ENCODE data around the gene ARHGAP21.

The ARHGAP21 gene

DNA sequence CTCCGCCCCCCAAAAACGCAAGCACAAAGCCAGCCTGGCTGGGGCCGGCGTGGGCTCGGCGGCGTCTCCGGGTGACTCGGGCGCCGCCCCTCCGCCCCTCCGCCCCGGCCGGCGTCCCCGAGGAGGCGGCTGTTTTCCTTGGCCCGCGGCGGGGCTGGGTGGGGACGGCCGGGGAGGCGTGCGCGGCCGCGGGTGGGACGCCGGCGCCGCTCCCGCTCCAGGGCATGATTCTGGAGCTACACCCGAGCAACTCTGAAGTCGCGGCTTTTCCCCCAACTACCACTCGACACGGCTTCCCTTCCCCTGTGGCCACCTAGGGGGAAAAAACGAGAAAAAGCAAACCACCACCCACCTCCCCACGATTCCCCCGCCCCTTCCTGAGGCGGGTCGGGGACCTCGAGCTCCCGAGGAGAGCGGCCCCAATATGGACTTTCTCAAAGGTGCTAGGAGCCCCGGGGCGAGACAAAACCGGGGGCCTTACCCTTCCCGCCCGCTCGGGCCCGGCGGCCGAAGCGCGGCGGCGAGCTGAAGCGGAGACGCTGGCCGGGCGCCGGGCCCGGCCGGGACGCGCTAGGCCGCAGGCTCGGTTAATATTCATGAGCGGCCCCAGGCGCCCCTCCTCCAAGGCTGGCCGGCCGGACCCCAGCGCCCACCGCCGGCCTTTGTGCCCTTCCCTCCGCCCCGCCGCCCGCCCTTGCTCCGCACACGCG is 856 bp downstream of the ARHGAP21 start:
- peak; percentile 73 for DNase-seq (ENCODE audit: low read depth)

DNA sequence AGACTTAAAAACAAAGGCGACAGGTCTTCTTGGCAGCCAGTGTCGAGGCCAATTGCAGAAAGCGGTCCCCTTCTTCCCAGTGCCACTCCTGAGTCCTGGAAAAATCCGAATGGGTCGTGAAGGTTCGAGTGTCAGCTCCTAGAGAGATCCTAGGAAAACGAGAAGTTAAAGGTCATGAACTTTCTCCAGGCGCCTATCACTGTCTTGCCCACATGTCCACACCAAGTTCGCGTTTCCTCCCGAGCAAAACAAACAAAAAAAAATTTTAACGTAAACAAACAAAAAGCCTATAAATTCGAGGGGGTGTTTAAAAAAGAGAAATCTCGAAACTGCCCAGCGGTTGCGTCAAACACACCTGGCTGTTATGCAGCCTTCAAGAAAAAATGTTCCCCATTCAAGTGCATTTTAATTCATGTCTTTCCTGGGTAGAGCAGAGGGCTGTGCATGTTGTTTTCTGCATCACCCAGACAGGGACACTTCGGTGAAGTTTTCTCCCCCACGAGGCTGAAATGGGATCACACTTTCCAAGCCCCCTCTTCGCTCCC is 1.5 kb downstream of the ARHGAP21 start:
- no peak for DNase-seq (ENCODE audit: low read depth)

DNA sequence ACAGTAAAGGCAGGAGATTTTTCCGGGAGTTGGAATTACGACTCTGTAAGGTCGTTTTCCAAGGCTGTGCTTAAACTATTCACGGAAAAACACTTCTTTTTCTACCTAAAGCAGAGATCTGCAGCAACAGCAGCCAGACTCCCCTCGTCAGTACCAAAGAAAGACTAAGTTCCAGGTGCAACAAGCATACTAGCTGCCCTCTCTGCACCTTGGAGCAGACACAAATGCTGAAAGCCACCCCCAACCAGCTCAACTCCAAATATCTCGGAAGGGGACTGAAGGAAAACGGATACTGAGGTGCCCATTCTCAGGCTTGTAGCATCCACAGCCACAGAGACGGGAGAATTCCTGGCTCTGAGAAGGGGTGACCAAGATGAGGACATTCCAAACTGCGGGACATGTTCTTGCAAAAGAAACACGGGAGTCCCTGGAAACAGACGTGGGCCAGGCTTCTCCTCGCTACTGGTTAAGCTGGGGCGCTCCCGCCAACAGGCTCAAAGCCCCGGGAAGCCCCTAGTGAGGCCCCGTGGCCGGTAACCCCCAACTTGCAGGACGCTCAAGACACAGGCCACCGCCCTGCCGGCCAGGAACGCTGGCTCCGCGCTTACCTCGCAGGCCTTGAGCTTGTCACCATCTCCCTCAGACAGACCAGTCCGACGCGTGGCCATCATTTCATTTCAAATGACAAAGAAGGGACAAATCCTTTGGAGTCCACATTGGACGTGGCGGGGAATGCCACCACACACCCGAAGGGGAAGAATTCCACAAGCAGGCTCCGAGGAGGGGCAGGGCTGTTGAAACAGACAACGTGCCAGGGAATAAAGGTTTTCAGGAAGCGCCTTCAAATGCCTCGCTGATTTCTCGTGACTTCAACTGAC is 2.2 kb downstream of the ARHGAP21 start:
- DNase-seq (ENCODE audit: low read depth) = peak; percentile 56

DNA sequence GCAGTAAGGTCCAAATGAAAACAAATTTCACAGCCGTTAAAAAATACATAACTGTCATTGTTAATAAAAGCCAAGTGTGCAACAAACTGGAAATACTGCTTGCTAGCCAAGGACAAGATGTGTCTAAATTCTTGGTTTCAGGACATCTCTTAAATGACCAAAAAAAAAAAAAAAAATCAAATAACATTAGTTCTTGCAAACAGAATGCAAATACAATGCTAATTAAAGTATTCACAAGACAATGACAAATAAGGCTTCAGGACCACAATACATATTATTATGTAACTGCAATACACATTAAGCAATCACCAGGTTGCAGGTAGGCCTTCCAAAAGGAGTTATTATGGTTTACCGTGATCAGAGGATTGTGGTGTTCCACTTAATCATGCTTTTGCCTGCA is 3.6 kb downstream of the ARHGAP21 start:
- no peak for DNase-seq (ENCODE audit: low read depth)

DNA sequence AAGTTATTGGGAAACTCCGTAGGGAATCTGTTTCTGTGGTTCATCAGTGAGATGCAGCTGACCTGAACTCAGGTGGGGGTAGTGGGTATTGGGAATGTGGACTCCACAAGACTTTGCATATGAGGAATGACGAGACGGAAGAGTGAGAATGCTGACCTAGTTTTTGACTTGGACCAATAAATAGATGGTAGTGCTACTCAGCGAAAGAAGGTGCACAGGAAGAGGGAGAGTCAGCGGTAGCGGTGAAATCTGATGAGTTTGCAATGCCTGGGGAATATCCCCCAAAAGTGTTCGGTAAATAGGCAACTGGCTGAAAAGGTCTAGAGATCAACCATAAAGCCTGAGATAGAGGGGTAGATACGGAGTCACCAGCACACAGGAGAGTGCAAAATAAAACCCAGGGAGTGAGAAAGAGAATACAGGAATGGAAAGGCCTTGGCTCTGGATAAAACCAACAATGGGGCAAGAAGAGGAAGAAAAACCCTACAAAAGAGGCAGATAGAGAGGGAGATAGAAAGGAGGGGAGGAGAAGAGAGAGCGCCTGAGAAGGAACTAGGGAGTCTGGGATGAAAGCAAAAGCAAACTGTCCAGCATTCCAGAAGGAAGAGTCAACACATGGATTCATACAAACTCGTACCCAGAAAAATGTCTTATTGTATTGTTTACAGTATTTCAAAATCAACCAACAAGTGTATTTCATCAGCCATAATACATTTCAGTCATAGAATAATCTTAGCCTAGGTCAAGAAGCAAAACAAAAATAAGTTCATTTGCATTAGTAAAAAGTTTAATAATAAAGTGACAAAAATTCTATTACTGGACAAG is 5.4 kb downstream of the ARHGAP21 start:
- DNase-seq (ENCODE audit: low read depth) = peak; percentile 93

DNA sequence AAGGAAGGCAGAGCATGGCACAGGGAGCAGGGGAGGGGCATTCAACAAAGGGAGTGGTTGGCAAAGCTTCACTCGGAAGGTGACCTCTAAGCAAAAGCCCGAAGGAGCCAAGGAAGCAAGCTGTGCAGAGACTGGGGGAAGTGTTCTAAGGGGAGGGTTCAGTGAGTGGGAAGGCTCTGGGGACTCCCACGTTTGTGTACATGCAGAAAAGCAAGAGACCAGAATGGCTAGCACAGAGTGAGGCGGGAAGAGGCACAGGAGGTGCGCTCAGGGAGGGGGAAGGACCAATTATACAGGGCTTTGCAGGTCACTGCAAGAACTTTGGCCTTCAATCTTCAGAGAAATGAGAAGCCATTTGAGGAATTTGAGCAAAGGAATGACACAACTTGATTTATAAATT is 7.4 kb downstream of the ARHGAP21 start:
- no peak for DNase-seq (ENCODE audit: low read depth)

DNA sequence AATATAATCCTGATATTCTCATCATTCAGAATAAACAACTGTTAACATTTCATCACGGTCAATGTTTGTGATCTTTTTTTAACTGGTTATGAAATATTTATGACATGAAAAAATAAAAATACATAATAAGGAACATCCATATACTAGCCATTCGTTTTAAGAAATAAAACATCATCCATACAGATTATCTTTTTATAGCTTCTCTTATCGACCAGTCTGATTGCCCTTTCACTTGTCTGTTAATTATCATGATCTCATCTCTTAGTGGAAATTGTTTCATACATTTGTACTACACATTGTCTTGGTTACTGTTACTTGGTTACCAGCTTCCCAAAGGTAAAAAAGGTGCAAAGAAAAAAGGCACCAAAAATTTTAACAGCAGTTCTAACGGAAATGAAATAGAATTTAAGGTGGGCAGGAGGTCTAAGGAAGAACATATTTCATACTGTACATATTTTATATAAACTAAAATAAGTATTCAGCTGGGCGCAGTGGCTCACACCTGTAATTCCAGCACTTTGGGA is 8.4 kb downstream of the ARHGAP21 start:
- no peak for DNase-seq (ENCODE audit: low read depth)

DNA sequence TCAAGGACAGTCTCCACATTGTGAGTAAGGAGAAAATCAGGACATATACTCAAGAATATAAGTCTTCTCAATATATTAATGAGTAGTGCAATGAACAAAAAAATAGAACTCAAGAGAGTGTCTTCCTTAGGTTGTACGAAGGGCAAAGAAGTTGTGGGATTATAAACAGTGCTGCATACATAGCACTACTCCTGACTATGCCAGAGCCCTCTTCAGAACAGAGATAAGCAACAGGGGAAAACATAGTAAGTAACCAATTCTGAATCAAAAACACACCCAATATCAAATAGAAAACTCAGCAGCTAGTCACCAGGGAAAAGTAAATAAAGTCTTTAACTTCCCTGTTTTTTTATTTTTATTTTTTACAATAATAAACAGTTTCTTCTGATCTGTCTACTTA is 10.6 kb downstream of the ARHGAP21 start:
- DNase-seq (ENCODE audit: low read depth) = no peak

DNA sequence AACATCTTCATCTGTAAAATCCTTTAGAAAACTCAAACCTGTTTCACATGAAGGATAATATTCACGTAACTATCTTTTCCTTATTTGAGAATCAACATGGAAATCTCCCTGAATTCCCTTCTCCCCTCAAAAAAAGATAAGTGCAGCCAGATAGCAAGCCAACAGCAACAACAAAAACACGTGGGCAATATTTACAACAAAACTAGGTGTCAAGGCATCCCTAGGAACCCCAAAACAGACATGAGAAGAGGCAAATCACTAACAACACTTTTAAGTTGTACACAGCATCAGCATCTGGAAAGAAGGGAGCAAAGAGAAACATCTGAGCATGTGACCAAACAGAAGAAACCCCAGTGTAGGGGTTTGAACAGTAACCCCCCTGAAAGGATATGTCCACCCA is 12.2 kb downstream of the ARHGAP21 start:
- DNase-seq (ENCODE audit: low read depth) = no peak

DNA sequence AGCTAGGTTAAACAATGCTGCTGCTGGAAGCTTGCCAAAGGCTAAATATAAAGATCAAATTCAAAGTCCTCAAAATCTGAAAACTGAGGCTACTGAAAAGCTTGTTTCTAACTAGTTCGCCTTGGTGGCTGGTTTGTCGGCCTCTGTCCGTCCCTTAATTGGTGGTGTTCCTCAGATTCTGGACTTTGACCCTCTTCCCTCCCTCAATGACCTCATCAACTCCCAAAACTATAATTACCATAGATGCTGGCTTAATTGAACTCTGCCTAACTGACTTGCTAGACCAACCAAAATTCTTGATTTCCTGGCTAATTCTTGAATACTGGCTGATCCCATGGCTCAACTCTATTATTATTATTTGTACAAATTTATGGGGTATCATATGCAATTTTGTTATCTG is 15.6 kb downstream of the ARHGAP21 start:
- DNase-seq (ENCODE audit: low read depth) = no peak

DNA sequence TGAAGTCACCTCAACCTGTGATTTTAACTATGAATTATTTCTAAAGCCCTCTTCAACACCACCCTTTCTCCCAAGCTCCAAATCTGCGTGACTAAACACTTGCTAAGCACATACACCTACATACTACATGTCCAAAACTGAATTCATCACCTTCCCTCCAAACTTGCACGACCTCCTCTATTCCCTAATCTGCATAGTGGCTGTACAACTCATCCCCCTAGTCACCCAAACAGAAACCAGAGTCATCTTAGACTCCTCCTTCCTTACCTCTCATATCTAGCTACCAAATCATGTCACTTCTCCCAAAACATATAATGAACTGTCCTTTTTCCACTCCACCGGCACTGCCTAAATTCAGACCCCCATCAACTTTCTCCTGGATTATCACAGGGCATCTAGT is 16.2 kb downstream of the ARHGAP21 start:
- peak; percentile 28 for DNase-seq (ENCODE audit: low read depth)

DNA sequence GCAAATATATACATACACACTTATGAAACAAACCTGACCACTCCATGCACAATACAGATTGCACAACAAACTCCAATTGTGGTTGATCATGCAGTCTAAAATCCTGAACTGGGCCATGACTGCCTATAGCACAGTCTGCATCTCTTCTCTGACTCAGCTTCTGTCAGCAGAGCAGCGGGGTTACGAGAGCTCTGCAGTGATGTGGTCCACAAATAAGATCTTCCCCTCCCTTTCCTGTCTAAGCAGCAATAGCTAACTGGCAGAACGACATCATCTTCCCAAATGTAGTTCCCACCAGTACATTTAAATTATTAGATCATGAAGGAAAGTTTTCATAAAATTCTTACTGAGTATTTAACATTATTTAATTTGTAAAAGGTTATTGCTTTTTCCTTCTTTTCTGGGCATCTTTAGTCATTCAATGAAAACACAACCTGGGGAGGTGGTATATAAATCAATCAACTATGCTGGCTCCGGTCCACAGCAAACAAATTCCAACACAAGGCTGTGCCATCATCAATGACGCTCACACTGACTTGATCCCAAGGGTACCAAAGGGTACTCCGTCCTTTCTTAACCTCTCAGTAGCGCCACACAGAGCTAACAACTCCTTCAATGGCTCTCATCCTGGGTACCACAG is 17.1 kb downstream of the ARHGAP21 start:
- DNase-seq (ENCODE audit: low read depth) = peak; percentile 95

DNA sequence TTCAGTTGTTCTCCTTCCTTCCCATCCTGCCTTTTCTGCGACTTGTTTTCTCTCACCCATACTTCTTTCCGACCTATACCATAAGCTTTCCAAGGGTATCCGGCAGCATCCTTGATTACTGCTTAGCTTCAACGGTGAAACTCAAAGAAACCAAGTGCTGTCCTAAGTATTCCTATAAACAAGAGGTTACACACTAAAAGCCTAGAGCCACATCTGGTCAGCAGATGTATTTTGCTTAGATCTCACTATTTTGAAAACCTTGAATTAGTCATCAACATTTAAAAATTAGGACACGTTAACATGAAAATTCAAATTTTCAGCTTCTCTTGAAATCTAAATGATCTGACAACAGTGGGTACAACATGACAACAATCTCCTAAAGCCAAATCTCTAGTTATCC is 20.0 kb downstream of the ARHGAP21 start:
- peak; percentile 78 for DNase-seq (ENCODE audit: low read depth)

DNA sequence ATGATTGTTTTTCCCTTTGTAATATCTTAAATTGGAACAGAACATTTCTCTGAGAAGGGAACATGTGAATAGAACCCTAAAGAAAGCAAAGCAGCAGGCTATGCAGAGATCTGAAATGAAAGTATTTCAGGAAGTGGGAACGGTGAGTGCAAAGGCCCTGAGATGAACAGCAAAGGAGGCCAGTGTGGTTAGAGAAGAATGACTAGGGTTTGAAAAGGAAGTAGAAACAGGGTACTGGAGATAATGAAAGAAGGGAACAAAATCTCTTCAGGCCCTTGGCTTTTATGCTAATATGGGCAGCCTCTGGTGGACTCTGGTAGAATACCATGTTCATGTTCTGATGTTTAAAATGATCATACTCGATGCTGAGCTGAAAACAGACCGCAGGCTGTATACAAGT is 22.2 kb downstream of the ARHGAP21 start:
- DNase-seq (ENCODE audit: low read depth) = peak; percentile 14

DNA sequence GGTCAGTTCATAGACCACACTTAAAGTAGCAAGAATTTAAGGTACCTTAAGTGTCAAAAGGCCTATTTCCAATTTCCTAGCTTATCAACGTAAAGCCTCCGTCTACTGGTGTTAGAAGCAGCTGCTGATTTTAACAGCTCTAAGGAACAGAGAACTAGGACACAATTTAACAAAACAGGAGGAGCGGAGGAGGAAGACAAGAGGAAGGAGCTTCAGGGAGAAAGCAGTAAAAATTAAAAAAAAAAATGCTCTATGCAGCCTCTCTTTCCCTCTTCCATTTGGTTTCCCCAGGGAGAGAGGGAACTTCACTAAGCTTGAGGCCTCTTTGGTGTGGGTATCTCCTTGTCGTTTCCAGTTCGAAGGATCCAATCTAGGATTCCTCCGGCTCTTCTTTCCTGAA is 22.7 kb downstream of the ARHGAP21 start:
- DNase-seq (ENCODE audit: low read depth) = no peak

DNA sequence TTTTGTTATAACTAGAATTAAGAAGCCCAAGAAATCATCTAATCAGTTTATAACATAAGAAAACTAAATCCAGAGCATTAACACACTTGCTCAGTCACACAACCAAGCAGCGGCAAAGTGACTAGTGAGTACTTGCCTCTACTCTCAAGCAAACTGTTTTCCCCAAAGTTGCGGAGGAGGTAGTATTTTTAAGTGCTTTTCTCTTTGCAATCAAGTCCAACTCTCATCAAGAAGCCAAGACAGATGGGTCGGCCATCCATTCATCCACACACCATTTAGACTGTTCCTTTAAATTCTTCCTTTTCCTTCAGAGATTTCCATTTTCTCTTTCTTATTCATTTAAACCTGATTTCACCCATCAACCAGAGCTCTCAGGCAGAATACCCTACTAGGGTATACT is 25.4 kb downstream of the ARHGAP21 start:
- no peak for DNase-seq (ENCODE audit: low read depth)

DNA sequence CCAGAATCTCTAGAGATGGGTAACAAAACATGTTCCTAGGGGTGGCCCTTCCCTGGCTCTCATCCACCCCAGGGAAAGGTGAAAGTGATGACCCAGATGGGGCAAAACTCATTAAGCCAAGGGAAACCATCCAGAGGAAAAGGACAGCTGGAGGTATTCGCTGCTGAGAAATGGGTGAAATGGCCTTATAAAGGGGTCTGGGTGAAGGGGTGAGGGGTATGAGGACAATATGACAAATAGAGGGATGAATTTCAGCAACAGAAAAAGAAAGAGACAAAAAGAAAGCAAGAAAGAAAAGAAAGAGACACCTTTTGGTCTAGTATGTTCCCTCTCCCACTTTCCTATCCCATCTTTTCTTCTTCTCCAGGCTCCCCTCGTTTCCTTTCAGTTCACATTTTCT is 26.6 kb downstream of the ARHGAP21 start:
- no peak for DNase-seq (ENCODE audit: low read depth)

DNA sequence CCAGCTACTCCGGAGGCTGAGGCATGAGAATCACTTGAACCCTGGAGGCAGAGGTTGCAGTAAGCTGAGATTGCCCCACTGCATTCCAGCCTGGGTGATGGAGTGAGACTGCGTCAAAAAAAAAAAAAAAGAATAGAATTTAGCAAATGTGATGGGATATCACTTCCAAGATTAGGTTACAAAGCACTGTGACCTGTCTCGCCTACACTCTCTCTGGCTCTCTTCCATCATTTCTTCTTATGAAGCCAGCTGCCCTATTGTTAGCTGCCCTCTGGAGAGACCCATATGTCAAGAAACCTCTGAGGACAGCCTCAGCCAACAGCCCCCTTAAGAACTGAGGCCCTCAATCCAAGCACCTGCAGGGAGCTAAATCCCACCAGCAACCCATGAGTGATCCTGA is 28.2 kb downstream of the ARHGAP21 start:
- no peak for DNase-seq (ENCODE audit: low read depth)

DNA sequence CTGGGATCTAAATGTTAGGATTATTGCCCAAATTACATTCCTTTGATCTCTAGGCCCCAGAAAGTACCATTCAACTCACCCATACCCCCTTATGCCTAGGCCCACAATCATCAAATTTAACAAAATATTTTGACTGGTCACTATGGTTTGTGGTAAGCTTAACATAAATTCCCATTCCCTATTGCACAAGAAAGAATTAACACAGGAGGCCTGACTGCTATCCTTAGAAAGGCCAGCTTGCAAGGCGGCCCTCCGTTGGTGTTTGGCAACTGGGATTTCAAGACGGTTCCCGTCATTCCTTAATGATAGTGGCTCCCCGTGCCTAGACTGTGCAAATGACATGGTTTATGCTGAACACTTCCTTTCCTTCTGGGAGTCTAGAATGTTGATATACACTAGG is 29.6 kb downstream of the ARHGAP21 start:
- DNase-seq (ENCODE audit: low read depth) = no peak

DNA sequence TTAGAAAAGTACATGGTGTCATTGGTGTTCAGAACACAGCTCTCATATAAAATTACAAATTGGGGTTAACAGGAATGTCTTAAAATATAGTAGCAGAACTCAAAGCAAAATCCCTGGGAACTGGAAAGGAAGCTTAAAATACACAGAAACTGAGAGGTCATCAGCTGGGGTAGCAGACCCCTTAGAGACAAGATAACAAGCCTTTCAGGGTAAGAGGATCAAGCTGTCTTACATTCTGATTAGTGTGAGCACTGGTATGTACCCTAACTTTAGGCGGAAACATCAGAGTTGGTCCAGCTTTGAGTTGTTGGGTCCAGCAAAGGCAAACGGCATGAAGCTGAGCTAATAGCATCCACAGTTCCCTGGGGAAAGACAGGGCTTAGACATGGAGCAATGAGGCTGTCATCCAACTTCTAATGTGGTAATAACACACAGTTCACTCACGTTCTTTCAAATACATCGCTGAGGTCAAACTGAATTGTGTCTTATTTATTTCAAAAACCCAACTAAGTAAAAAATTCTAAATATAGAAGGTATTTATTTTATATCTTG is 32.6 kb downstream of the ARHGAP21 start:
- DNase-seq (ENCODE audit: low read depth) = no peak

DNA sequence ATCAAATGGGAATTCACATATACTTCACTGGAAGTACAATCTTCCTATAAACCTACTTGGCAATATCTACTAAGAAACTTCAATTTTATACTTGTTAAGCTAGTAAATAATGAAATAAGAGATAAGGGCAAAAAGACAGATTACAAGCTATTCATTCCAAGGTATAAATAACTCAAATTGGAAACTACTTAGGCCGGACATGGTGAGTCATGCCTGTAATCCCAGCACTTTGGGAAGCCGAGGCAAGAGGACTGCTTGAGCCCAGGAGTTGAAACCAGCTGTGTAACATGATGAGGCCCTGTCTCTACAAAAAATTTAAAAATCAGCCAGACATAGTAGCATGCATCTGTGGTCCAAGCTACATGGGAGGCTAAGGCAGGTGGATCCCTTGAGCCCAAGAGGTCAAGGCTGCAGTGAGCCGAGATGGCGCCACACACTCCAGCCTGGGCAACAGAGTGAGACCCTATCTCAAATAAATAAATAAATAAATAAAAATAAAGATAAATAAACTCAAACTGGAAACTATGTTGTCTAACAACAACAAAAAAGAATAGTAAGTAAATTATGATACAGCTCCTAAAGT is 37.6 kb downstream of the ARHGAP21 start:
- DNase-seq (ENCODE audit: low read depth) = peak; percentile 49
